ENCODE results near the gene MIGA1.
"Not testable (repeated sequence)": the region's sequence is repeated elsewhere in the genome, so short reads cannot be mapped to it uniquely, and the experiment has no call there.

The MIGA1 gene

DNA sequence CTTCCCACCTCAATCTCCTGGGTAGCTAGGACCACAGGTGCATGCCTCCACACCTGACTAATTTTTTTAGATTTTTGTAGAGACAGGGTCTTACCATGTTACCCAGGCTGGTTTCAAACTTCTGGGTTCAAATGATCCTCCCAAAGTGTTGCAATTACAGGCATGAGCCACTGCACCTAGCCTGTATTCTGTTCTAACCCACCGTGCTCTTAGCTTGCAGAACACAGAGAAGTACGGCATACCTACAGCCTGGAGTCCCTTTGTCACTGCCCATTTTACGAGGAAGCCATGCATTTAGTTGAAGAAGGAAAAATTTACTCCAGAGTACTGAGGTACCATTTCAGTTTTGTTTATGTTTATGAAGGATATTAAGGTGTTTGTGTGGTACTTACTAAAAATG, 79.3 kb downstream of the MIGA1 start:
- no peak for DNase-seq

DNA sequence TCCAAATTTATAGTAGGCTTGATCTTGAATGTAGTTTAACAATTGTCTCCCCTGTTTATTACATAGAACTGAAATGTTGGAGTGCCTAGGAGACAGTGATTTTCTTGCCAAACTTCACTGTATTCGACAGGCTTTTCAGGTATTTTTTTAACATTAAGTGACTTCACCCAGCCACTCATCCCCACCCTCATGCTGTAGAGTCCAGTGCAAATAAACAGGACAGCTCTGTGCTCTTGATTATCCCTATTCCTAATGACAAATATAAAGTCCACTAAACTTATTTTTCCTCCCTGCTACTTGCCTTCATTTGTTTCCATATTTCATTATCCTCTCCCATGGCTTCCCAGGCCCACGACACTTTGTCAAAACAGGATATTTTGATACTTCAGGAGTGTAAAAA, 79.8 kb downstream of the MIGA1 start:
- no peak for DNase-seq

DNA sequence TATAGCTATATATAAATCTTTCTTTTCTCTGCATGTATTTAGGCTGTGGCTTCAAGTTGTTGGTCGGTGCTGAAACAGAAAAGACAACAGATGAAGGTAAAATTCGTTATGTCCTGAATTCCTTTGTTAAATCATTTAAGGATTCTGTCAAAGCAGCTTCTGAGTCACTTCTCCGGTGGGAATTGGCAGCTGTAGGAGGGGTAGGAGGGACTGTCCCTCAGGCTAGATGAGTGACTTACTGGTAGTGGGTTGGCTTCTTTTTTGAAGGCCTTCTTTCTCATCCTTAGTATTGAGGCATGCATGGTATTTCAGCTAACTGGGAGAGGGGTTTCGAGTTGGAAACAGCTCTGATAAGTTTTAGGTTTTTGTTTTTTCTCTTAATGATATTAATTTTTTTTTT, 86.8 kb downstream of the MIGA1 start:
- DNase-seq: no peak

DNA sequence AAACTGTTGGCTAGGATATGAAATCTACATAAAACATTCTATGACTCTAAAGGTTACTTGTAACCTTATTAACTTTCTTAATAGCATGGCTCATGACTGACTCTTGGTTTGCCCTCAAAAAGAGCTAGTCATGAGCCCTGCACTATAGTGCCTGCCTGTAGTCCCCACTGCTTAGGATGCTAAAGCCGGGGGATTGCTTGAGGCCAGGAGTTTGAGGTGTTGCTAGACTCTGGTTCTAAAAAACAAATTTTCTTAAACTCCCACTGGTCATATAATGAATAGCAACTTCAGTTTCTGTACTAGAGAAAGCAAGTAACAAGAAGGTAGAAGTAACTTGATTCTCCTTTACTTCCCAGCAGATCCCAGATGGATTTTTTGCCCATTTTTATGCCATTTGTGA, 93.2 kb downstream of the MIGA1 start:
- DNase-seq: no peak

DNA sequence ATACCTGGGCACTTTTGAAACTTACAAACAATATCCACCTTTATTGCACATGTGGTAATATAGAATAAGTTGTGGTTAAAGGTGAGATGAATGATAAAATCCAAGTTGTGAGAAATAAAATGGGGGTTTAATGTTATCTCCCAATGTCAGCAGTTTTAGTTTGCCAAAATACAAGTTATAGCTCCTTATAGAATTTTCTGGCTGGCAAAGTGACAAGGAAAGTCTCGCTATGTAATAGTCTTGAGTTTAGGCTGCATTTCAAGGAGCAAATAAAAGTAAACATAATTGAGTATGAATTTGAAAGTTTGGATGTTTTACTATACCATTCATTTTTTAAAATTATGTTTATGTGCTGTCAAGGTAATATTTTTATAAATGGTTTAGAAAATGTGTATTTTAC, 94.0 kb downstream of the MIGA1 start:
- no peak for DNase-seq

DNA sequence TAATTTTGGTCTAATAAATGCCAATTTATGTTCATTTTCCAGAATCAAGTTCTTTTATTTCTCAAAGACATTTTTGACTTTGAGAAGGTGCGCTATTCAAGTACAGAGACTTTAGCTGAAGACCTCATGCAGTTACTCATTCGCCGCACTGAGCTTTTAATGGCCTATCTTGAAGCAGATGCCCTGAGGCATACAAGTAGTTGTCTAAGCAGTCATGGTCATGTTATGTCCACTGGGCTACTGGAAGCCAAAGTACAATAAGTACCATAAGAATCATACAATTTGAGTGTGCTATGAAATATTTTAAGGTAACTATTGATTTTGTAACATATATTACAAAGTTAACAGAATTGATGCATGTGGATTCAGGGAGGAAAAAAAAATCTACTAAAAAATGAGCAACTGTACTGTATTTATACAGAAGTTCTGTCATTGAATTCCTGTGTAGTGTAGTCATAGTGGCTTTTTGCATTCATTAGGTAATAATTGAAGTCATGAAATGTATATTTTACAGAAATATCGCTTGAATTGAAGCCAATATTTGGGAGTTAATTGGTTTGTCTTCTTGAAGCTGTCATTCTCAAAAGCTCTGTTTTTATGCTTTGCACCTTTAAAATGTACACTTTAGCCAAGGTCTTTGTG, 95.5 kb downstream of the MIGA1 start:
- DNase-seq: no peak

DNA sequence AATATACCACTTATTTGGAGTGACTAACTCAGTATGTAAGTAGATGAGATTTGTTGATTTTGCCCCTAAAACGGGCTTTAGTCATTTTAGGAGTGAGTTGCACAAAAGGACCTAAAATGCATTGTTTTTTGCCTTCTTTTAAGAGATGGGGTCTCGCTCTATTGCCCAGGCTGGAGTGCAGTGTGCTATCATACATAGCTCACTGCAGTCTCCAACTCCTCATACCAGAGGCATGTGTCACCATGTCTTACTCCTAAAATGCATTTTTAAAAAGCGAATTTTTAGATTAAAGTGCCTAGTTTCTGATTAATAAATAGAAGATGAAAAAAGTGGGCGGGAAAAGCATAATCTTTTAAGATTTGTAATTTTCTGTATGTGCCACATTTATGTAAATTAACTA, 97.4 kb downstream of the MIGA1 start:
- no peak for DNase-seq

DNA sequence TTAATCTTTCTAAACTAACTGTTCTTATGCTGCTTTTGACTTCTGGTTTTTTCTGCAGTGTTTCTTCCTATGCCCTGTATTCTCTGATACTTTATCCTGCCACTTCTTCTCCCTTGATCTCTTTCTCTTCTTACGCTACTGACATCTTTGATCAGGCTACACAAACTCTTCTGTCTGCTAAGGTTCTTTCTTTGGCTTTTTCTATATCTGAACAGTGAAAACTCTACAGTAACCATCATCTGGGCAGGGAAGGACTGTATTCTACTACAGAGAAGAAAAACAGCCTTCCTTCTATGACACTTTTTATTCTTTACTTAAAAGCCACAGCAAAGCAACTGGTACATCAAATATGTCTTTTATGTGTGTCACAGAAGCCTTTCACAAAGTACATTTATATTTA, 101.6 kb downstream of the MIGA1 start:
- no peak for DNase-seq

DNA sequence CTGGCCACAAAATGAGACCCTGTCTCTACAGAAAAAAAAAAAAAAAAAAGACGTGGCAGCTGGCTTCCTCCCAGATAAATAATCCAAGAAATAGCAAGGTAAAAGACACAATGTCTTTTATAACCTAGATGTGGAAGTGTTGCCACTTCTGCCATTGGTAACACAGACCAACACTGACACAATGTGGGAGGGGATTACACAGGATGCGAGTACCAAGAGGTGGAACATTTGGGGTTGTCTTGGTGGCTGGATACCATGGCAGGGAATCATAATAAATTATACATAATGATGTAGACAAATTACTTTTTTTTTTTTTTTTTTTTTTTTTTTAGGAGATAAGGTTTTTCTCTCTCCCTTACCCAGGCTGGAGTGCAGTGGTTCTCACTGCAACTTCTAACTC, 103.0 kb downstream of the MIGA1 start:
- DNase-seq: no peak

DNA sequence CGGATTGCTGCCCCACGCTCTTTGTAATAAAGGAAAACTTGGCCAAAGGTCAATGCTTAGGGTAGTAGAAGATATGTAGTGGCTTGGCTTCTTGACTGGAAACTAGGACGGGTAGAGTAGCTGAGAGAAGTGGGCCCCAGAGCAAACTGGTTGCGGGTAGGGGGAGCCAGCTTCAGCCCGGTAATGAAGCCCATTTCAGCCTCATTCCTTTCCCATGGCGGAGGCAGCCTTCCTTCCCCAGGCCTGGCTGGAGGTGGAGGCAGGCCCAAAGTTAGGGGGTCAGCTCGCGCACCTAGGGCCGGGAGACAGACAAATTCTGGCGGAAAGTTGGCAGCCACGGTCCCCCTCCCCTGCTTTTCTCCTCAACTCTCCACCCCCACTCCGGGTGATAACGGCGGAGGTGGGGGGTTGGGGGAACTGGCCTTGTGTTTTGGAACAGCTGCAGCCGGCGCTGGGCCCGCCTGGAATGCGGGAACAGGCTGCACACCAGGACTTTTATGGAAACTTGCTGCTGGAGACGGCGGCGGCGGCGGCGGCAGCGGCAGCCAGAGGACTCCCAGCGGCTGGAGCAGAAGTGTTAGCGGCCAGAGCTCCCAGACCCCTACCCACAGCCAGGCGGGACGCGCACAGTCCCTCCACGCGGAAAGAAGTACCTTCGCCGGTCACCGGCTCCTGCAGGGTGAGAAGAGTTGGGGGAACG, 108.8 kb downstream of the MIGA1 start, which contains the start of gene NEXN:
NEXN (plus strand) TSS at position 544 of the 700 bp plus-strand sequence. CDS start 27,483 bp downstream, outside the sequence.
- no peak for DNase-seq

DNA sequence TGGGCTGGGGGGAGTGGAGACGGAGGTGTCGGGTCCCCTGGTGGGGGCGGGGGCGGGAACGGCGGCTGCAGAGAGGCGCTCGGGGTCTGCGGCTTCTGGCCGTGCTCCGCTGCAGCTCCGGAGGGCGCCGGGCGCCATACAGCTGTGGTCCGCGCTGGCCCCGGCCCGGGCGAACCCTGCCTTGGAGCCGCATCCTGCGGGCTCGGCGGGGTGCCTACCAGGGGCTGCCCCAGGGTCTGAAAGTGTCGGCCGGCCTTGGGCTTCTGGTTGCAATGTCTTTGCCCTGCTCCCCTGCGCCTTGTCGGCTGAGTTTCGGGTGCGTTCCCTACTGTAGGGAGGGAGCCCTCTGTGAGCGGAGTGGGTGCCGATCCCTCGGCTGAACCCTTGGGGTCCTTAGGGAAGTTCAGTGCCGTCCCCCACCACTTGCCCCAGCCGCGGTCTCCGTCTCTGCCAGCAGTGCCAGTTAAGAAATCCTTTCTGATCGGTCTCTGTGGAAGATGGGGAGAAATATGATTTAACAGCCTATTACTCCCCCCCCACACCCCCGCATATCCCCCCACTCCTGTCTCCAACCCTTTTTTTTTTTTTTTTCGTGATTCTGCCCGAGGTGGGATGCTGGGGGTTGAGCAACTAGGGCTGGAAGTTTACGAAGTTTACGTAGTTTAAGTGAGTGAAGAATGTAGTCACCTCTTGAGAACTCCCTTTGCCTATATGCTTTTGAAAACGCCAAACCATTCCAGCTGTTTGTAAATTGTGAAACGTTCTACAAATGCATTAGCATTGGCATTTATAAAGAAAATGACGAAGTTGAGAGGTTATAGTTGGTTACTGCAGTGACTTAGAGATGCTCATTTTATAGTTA, 109.6 kb downstream of the MIGA1 start:
- DNase-seq: no peak

DNA sequence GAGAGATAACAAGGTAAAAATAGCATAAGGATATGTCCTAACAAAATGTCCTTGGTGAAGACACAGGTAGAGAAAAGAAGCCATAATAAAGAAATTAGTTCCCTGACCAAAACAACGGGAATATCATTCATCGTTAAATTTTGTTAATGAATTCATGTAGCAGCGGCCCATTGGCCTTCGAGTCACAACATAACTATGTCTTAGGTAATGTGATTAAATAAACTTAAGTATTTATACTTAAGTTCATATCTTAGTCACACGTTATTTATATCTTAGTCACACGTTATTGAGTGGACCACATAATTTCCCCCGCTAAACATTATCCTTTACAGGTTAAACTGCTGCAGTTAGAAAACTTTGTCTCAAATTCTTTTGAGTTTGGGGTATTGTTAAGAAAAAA, 110.2 kb downstream of the MIGA1 start:
- DNase-seq: no peak

DNA sequence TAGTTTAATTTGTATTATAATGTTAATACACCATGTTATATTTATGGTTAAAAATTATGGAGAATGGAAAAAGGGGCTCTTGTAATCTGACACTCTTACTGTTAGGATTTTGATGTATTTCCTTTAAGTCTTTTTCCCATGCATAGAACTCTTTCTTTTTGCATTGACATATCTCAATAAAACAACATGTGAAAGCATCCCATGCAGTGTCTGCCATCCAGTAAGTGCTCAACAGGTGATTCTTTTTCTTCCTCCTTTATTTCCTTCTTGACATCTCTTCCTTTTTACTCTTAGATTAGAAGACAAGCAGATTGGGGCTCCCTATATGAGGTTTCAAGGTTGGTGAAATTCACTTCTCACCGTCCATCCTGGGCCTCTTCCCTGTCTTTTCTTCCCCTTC, 111.8 kb downstream of the MIGA1 start:
- no peak for DNase-seq

DNA sequence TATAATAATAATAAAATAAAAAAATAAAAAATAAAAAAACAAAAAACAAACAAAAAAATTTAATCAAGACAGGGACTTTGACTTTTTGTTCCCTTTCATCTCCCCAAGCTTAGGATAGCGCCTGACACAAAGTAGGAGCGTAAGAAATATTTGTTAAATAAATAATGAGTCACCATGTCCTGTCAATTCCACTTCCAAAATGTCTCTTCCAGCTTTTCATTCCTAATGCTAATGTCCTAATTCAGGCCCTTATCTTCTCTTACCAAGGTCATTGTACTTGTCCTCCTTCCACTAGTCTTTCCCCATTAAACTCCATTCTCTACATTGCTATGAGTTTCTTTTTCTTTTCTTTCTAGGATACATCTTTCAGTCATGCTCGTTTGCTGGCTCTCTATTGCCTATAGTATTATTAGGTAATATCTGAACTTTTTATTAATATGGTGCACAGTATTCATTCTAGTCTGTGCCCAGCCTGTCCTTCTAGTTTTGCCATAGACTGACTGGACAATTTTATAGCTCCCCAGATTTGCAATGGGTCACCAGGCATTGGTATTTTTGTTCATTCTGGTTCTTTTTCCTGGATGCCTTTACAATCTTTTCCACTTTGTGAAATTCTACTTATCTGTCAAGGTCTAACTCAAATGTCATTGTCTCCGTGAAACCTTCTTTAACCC, 120.3 kb downstream of the MIGA1 start:
- no peak for DNase-seq

DNA sequence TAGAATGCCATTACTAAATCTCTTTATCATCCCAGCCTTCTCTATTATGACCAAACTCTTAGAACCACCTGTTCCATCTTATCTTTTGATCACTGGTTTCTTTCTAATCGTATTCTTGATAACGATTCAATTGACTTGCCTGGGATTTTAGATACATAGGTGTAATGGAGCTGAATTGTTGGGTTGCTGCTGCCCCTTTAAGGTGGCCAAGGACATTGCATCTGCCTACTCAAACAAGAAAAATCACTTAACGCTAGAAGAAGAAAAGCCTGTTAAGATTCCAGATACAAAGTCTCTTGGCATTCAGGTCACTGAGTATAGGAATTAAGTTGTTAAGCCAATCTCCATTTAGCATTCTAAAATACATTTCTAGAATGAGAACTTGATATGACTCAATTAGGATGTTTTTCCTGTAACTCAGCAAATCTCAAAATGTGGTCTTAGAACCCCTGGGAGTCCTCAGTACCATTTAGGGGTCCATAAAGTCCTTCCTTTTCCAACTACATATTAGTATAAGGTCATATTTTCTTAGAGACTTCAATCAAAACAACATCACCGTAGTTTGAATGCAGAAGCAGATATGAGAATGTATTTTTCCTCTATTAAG, 121.3 kb downstream of the MIGA1 start:
- DNase-seq: no peak

DNA sequence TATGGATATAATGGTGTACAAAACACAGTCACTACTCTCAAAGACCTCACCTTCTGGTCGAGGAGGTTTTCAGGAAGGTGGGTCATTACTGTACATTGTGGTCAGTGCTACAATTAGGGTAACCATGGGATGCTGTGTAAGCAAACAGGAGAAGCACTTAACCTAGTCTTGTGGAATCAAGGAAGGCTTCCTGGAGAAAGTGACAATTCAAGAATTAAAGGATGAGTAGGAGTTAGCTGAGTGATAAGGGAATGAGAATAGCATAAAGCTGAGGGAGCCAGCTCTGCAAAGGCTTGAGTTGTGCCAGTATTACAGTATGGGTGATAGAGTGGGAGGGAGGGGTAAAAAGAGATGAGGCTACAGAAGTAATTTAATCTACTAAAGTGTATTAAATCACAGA, 126.2 kb downstream of the MIGA1 start:
- no peak for DNase-seq

DNA sequence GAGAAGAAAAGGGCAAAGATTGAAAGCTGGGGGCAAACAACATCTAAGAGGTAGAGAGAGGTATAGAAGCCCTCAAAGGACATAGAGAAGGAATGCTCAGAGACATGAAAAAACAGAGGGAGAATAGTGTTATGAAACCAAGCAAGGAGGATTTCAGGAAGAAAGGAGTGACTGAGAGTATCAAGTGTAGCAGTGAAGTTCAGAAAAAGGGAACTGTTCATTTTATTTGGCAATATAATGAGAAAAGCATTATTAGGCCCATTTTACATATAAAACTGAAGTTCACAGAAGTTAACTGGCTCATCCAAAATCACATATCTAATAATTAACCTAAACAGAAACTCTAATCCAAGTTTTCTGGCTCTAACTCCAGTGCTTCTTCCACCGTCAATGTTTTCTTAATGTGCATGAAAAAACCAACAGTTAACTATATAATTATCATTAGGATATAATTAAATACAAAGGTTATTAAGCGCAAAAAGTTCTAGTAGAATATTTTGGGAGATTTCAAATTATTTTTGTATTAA, 126.6 kb downstream of the MIGA1 start:
- DNase-seq: no peak

DNA sequence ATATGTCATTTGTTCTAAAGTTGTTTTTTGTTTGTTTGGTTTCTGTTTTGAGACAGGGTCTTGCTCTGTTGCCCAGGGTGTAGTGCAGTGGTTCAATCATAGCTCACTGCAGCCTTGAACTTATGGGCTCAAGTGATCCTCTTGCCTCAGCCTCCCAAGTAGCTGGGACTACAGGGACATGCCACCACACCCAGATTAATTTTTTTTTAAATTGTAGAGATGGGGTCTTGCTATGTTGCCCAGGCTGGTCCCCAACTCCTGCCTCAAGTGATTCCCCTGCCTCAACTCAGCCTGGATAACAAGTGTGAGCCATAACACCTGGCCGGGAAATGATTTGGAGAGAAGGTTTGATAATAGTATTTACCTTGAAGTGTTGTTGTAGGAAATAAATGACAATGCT, 127.2 kb downstream of the MIGA1 start:
- DNase-seq: no peak

DNA sequence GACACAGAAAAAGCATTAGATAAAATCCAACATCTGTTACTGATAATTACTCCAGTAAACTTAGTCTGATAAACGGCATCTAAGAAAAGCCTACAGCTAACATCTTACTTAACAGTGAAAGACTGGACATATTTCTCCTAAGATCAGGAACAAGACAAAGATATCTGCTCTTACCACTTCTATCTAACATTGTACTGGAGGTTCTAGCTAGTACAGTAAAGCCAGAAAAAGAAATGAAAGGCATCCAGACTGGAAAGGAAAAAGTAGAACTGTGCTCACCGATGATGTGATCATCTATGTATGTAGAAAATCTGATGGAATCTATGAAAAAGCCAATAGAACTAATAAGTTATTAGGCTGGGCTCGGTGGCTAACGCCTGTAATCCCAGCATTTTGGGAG, 130.7 kb downstream of the MIGA1 start:
- no peak for DNase-seq

DNA sequence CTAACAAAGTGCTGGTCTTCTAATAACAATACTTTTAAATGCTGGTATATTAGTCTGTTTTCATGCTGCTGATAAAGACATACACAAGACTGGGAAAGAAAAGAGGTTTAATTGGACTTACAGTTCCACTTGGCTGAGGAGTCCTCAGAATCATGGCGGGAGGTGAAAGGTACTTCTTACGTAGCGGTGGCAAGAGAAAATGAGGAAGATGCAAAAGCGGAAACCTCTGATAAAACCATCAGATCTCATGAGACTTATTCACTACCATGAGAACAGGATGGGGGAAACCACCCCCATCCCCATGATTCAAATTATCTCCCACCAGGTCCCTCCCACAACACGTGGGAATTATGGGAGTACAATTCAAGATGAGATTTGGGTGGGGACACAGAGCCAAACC, 139.5 kb downstream of the MIGA1 start:
- DNase-seq: not testable (repeated sequence)

DNA sequence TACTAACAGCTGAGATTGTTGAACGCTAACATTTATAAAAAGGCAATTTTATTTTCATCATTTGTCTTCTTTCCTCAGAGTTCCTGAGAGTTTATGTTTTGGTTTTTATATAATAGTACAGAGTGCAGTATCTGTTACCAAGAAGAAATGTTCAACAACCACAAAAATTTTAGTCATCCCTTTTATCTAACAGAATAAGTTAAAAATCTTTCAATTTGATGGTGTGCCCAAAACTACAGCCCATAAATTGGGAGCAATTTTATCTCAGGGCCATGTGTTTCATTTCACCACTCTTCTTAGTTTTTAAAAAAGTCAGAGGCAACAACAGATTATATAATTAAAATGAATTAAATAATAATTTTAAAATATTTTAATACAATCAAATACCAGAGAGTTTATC, 146.1 kb downstream of the MIGA1 start:
- DNase-seq: no peak

DNA sequence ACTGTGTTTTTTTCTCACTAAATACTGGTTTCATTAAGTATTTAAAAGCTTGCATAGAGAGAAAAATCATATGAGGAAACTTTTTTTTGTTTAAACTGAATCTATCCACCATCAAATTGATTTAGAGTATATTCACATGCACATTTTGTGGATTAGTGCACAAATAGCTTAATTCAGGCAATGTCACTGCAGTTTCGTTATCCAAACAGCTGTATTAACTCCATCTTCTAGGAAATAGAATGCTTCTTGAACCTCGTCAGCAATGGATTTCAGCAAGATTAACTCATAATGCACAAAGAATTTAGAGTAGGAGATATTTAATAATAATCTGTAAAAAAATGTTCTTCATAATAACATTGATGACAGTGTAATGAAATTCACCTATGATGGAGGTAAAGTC, 146.5 kb downstream of the MIGA1 start:
- no peak for DNase-seq
